Neutrophil (primary cell): ENCODE data around the gene GUCD1.
A peak's percentile ranks its signal among the peaks of the same experiment; 100 is the strongest.

Source experiments
- H3K27ac ChIP-seq: fragments of 200-600 bp; sonication (generic); 2 replicates; pipeline ENCODE4 v1.5.1; 2016; ENCODE audit warnings: mild to moderate bottlenecking, moderate library complexity
- H3K27me3 ChIP-seq: fragments of 200-600 bp; sonication (generic); 2 replicates; pipeline ENCODE4 v1.6.0; 2016; ENCODE audit warnings: mild to moderate bottlenecking
- H3K36me3 ChIP-seq: fragments of 200-600 bp; sonication (generic); 2 replicates; pipeline ENCODE4 v1.5.1; 2017
- H3K4me1 ChIP-seq, 2 experiments: fragments of 200-600 bp in 1 of 2; sonication (generic) in 1 of 2; 1 replicate in 1 of 2; 2 replicates in 1 of 2; pipeline versions ENCODE4 v1.5.1 to v1.6.1; 2013 to 2016; ENCODE audit warnings: low read depth in 1 of 2, low read length in 1 of 2, mild to moderate bottlenecking in 1 of 2, moderate library complexity in 1 of 2; ENCODE audit not compliant: control insufficient read depth in 1 of 2, insufficient read depth in 1 of 2
- H3K4me3 ChIP-seq, 2 experiments: fragments of 200-600 bp in 1 of 2; sonication (generic) in 1 of 2; 1 replicate in 1 of 2; 2 replicates in 1 of 2; pipeline ENCODE4 v1.5.1; 2013 to 2016; ENCODE audit warnings: low read depth in 1 of 2, low read length in 1 of 2, mild to moderate bottlenecking in 1 of 2, moderate library complexity in 1 of 2
- H3K9me3 ChIP-seq: fragments of 200-600 bp; sonication (generic); 2 replicates; pipeline ENCODE4 v1.5.1; 2016
- TF ChIP-seq, protein P1 (sequence below): fragments of 200-600 bp; sonication (generic); IDR thresholded peaks from 2 replicates; pipeline ENCODE4 v1.5.1; 2016; ENCODE audit warnings: antibody characterized with exemption

GUCD1 gene

DNA sequence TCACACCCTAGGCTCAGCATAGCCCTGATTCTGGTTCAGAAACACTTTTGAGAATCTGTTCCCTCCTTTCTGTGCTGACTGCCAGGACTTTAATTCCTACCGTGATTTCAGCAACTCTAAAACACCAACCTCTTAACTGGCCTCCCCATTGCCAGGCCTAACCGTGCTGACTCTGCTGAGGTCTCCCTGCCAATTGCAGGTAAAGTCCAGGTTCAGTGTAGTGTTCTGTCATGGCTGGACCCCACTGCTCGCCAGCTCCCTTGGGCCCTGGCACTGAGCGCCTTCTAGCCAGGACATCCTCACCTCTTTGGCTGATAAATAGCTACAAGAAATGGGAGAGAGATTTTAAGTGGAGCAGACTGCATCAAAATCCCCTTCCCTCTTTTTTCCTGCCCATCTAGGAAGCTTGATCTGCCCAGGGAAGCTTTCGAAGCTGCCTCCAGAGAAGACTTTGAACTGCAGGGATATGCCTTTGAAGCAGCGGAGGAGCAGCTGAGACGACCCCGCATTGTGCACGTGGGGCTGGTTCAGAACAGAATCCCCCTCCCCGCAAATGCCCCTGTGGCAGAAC is 55.1 kb downstream of the GUCD1 start:
- Histone ChIP-seq H3K27ac (no peak overlapping the region), H3K27me3 (peaks cover 10% of the 10 kb centered on the region), H3K36me3 (no peaks in the 10 kb centered on the region), H3K9me3 (no peaks in the 10 kb centered on the region), H3K4me1 (peaks cover 75 to 88% of the 10 kb centered on the region in 2 experiments), H3K4me3 (no peak overlapping the region)
- TF ChIP-seq, protein P1, sequence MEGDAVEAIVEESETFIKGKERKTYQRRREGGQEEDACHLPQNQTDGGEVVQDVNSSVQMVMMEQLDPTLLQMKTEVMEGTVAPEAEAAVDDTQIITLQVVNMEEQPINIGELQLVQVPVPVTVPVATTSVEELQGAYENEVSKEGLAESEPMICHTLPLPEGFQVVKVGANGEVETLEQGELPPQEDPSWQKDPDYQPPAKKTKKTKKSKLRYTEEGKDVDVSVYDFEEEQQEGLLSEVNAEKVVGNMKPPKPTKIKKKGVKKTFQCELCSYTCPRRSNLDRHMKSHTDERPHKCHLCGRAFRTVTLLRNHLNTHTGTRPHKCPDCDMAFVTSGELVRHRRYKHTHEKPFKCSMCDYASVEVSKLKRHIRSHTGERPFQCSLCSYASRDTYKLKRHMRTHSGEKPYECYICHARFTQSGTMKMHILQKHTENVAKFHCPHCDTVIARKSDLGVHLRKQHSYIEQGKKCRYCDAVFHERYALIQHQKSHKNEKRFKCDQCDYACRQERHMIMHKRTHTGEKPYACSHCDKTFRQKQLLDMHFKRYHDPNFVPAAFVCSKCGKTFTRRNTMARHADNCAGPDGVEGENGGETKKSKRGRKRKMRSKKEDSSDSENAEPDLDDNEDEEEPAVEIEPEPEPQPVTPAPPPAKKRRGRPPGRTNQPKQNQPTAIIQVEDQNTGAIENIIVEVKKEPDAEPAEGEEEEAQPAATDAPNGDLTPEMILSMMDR = no peak

DNA sequence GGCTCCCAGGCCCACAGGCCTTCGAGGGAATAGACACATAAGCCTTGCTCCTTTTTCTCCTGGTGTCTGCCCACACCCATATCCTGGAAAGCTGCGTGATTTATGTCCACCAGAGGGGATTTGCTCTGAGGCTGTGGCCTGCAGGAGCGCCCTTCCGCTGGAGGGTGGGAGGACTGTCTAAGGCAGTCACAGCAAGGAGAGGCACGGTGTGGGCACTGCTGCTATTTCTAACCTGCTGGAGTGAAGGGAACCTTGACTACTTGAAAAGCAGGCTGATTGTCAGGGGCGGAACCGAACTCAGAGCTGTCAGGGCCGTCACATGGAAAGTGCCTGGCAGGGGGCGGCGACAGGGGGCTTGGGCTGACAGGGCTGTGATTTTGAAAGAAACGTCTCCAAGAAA is 56.1 kb downstream of the GUCD1 start:
- no peak overlapping the region for H3K4me3 ChIP-seq
- H3K4me1 ChIP-seq = peaks cover 74 to 87% of the 10 kb centered on the region in 2 experiments
- no peaks in the 10 kb centered on the region for H3K36me3 ChIP-seq
- no peaks in the 10 kb centered on the region for H3K9me3 ChIP-seq
- peak overlapping the region; percentile 76 for H3K27ac ChIP-seq
- H3K27me3 ChIP-seq = peaks cover 19% of the 10 kb centered on the region
- TF ChIP-seq, protein P1 = no peak

DNA sequence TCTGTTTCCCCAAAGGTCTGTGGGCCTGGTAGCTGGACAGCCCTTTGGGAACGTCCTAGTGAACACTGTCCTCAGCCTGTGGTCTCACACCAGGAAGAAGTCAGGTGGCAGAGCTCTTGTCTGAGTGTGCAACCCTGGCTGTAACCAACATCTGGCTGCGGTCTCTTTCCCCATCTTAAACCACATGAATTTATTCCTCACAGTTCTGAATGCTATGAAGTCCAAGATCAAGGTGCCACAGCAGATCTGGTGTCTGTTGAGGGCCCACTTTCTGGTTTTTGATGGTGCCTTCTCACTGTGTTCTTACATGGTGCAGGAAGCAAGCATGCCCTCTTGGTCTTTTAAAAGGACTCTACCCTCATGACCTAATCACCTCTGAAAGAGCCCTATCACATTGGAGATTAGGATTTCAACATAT is 57.1 kb downstream of the GUCD1 start:
- peaks cover 26% of the 10 kb centered on the region for H3K27me3 ChIP-seq
- no peaks in the 10 kb centered on the region for H3K36me3 ChIP-seq
- H3K4me3 ChIP-seq = no peak overlapping the region
- H3K9me3 ChIP-seq = no peaks in the 10 kb centered on the region
- peaks cover 64 to 77% of the 10 kb centered on the region in 2 experiments for H3K4me1 ChIP-seq
- H3K27ac ChIP-seq = peak overlapping the region; percentile 76
- TF ChIP-seq, protein P1 = no peak

DNA sequence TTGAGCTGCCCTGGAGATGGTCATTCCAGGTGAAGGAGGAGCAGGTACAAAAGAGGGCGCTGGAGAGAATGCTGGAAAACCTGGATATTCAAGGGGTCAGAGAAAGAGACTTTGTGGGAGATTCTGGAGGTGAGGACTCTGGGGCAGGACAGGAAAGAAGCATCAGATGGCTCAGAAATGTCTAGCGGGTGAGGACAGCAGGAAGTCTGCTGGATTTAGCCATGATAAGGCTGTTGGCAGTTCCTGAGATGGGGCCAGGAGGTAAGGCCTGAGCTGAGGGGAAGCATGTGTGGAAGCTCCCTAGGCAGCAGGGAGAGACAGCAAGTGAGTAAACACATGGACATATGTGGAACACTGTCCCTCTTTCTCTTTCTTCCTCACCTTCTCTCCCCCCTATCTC is 58.3 kb downstream of the GUCD1 start:
- Histone ChIP-seq H3K9me3 (no peaks in the 10 kb centered on the region), H3K27me3 (peaks cover 26% of the 10 kb centered on the region), H3K27ac (peak overlapping the region; percentile 76), H3K36me3 (no peaks in the 10 kb centered on the region), H3K4me3 (no peak overlapping the region), H3K4me1 (peaks cover 52 to 66% of the 10 kb centered on the region in 2 experiments)
- TF ChIP-seq, protein P1 = no peak

DNA sequence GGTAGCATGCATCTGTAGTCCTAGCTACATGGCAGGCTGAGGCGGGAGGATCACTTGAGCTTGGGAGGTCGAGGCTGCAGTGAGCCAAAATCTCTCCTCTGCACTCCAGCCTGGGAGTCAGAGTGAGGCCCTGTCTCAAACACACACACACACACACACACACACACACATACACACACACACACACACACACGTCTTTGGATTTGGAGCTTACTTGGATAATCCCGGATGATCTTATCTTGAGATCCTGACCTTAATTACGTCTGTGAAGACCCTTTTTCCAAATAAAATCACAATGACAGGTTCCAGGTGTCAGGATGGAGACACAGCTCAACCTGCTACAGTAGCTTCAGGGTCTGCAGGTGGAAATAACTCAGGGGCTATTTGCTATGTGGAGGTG is 58.7 kb downstream of the GUCD1 start:
- no peaks in the 10 kb centered on the region for H3K36me3 ChIP-seq
- no peak overlapping the region for H3K27ac ChIP-seq
- TF ChIP-seq, protein P1 = no peak
- no peak overlapping the region for H3K4me3 ChIP-seq
- H3K27me3 ChIP-seq = peaks cover 26% of the 10 kb centered on the region
- peaks cover 49 to 61% of the 10 kb centered on the region in 2 experiments for H3K4me1 ChIP-seq
- no peaks in the 10 kb centered on the region for H3K9me3 ChIP-seq

DNA sequence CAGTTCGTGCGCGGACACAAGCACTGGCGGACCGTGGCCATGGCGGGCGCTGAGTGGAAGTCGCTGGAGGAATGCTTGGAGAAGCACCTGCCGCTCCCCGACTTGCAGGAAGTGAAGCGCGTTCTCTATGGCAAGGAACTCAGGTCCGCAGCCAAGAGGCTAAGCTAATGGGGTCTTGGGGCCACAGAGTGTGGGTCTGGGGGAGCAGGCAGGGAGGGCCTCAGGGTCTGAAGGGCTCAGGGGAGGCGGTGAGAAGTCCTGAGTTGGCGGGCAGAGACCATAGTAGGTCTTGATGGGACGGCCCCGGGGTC is 59.6 kb downstream of the GUCD1 start:
- Histone ChIP-seq H3K27ac (no peak overlapping the region), H3K36me3 (no peaks in the 10 kb centered on the region), H3K27me3 (peaks cover 26% of the 10 kb centered on the region), H3K4me1 (peaks cover 49 to 59% of the 10 kb centered on the region in 2 experiments), H3K4me3 (no peak overlapping the region), H3K9me3 (no peaks in the 10 kb centered on the region)
- TF ChIP-seq, protein P1 = no peak
